Fibroblast of gingiva (primary cell): ENCODE results near the gene CST5.

ENCODE experiments used
- DNase-seq: peaks from one replicate; pipeline ENCODE4 v3.0.0-alpha.2; 2011; ENCODE audit warnings: low read depth

Gene CST5

DNA sequence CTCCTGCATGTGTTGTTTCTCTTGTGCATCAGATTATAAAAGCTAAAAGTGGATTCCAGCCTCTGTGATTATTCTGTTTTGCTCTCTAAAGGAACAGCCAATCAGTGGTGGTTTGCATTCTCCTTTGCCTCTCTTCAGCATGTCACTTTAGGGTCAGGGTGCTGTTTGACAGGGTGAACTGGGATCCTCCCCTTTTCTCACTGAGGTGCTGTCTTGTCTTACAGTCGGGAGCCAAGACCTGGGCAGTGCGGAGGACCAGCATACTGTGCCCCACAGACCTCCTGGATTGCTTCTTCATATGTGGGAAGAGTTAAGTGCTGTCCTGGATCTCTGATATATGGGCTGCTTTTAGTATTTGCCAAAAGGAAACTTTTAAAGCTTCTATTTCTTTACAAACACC lies 37.9 kb downstream of the CST5 start:
- no peak for DNase-seq

DNA sequence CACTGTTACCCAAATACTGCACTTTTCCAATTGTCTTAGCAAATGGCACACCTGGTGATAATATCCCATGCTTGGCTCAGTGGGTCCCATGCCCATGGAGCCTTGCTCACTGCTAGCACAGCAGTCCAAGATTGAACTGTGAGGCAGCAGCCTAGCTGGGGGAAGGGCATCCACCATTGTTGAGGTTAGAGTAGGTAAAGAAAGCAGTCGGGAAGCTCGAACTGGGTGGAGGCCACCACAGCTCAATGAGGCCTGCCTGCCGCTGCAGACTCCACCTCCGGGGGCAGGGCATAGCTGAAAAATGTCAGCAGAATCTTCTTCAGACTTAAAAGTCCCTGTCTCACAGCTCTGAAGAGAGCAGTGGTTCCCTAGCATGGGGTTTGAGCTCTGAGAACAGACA lies 43.8 kb downstream of the CST5 start:
- DNase-seq: no peak

- no peak for DNase-seq
Measured at GRCh38 chr20:23832775-23833513, 46.6 kb downstream of the CST5 start.

DNA sequence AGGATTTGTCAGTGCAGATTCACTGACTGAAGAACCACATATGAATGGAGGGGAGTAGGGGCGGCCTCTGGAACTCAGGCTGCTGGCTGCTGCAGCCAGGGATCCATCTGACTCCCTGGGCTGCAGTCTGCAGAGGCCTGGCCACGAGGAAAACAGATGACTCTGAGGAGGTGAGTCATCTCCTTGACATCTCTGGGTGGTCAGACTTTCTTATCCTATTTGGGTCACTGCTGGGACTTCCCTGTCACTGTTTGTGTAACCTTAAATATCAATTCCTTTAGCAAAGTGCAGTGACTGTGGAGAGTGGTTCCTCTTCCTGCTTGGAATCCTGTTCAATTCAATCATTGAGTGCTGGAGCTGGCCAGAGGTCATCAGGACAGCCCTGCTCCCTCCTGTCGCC lies 47.6 kb downstream of the CST5 start:
- DNase-seq: peak; percentile 35

DNA sequence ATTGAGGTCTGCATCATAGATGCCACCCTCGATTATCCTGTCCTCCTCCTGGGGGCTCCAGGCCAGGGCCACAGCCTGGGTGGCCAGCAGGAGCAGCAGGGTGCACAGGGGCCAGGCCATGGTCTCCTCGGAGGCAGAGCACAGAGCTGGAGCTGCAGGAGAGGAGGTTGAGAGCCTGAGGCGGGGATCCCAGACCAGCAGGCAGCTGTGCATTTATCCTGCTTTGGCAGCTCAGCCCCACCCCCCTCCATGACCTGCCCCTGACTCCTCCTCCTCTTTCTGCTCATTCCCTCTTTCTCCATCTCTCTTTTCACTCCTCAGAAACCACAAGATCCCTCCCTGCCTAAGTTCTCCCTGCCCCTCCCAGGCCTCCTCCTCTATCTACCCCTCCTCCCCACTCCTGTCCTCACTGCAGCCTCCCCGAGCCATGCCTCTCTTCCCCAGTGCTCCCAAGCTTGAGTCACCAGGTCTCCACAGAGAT lies 53.0 kb downstream of the CST5 start, which contains the start of gene CST2:
CST2 (minus strand) TSS at position 189 of the 481 bp plus-strand sequence; CDS start at position 120, 69 bp downstream.
- DNase-seq: no peak
